Ishikawa (cell line): Measurements from ENCODE around the gene CALCOCO1.
A peak's percentile ranks its signal among the peaks of the same experiment; 100 is the strongest.

ENCODE experiments used
- CEBPB ChIP-seq: IDR thresholded peaks from 2 replicates; pipeline ENCODE4 v1.6.1; 2012
- CREB1 ChIP-seq: IDR thresholded peaks from 2 replicates; pipeline ENCODE4 v1.6.1; 2012; ENCODE audit warnings: low read depth
- EGR1 ChIP-seq: IDR thresholded peaks from 2 replicates; pipeline ENCODE4 v1.6.1; 2012
- EP300 ChIP-seq: IDR thresholded peaks from 2 replicates; pipeline ENCODE4 v1.6.1; 2012; ENCODE audit warnings: borderline replicate concordance
- FOXM1 ChIP-seq: IDR thresholded peaks from 2 replicates; pipeline ENCODE4 v1.6.1; 2012; ENCODE audit warnings: low read depth, borderline replicate concordance
- MAX ChIP-seq: IDR thresholded peaks from 2 replicates; pipeline ENCODE4 v1.6.1; 2012
- NFIC ChIP-seq: IDR thresholded peaks from 2 replicates; pipeline ENCODE4 v1.6.1; 2012
- RAD21 ChIP-seq: IDR thresholded peaks from 2 replicates; pipeline ENCODE4 v1.6.1; 2012; ENCODE audit warnings: low read depth
- REST ChIP-seq: IDR thresholded peaks from 2 replicates; pipeline ENCODE4 v1.6.1; 2012; ENCODE audit warnings: low read depth, mild to moderate bottlenecking
- TAF1 ChIP-seq: IDR thresholded peaks from 2 replicates; pipeline ENCODE4 v1.6.1; 2012; ENCODE audit warnings: low read depth, mild to moderate bottlenecking
- TCF12 ChIP-seq: IDR thresholded peaks from 2 replicates; pipeline ENCODE4 v1.6.1; 2012; ENCODE audit warnings: low read depth
- TEAD4 ChIP-seq: IDR thresholded peaks from 2 replicates; pipeline ENCODE4 v1.6.1; 2012
- USF1 ChIP-seq: IDR thresholded peaks from 2 replicates; pipeline ENCODE4 v1.6.1; 2012
- YY1 ChIP-seq: IDR thresholded peaks from 2 replicates; pipeline ENCODE4 v1.6.1; 2012; ENCODE audit warnings: low read depth
- ZBTB7A ChIP-seq: IDR thresholded peaks from 2 replicates; pipeline ENCODE4 v1.6.1; 2012; ENCODE audit warnings: low read depth

The CALCOCO1 gene

GRCh38 chr12:53709671-53710070, 17.6 kb downstream of the CALCOCO1 start:
- TF ChIP-seq CEBPB = no peak
- no peak for TF ChIP-seq TEAD4
- no peak for TF ChIP-seq FOXM1
- TF ChIP-seq USF1 = no peak
- TF ChIP-seq RAD21 = no peak
- no peak for TF ChIP-seq TCF12
- TF ChIP-seq EP300 = no peak
- TF ChIP-seq ZBTB7A = no peak
- no peak for TF ChIP-seq EGR1

- TF ChIP-seq YY1 (no peak), RAD21 (no peak), CREB1 (no peak), USF1 (no peak), CEBPB (no peak), TCF12 (no peak), TAF1 (no peak), EGR1 (no peak)
Measured at GRCh38 chr12:53706080-53706479, 21.2 kb downstream of the CALCOCO1 start.

GRCh38 chr12:53703756-53704155, 23.5 kb downstream of the CALCOCO1 start:
- TF ChIP-seq MAX (no peak), CREB1 (no peak)

GRCh38 chr12:53701518-53702264, 25.6 kb downstream of the CALCOCO1 start:
- TF ChIP-seq YY1 = no peak
- peak; percentile 100 for TF ChIP-seq RAD21

- TF ChIP-seq CREB1 (no peak), REST (no peak), CEBPB (no peak), USF1 (no peak), MAX (no peak), RAD21 (no peak), EGR1 (no peak), ZBTB7A (no peak), TAF1 (no peak), NFIC (no peak), YY1 (no peak), TEAD4 (no peak), EP300 (no peak), FOXM1 (no peak)
Measured at GRCh38 chr12:53700567-53700966, 26.7 kb downstream of the CALCOCO1 start.

- no peak for TF ChIP-seq REST
- TF ChIP-seq CREB1 = no peak
- no peak for TF ChIP-seq NFIC
- no peak for TF ChIP-seq MAX
- no peak for TF ChIP-seq FOXM1
- no peak for TF ChIP-seq TAF1
- no peak for TF ChIP-seq YY1
Measured at GRCh38 chr12:53699678-53700025, 27.6 kb downstream of the CALCOCO1 start.
